Measurements from ENCODE around the gene LRRC1.

LRRC1 gene

GRCh38 chr6:53809691-53810090, 14.9 kb downstream of the LRRC1 start:
- DNase-seq (ENCODE audit: low spot score): no peak
- no peak overlapping the region for H3K27ac ChIP-seq
- POLR2A ChIA-PET (ENCODE audit: low non-redundant PET): no interaction called here
- no peak for TF ChIP-seq CTCF (conservative IDR thresholded peaks at IDR 0.05; ENCODE audit: low read depth)
- CTCF ChIA-PET: interaction anchor here (0.5 kb wide), 1 partner anchor 42 kb away, joined by 5 read pairs; no protein-coding TSS in a partner anchor

- H3K27ac ChIP-seq: 0 out of 2 replicates have a peak overlapping the region, but pooled peaks have one; percentile 27
- POLR2A ChIA-PET (ENCODE audit: low non-redundant PET): interaction anchor here (1.0 kb wide), 1 partner anchor 17 kb away, joined by 4 read pairs; the partner anchor contains the start of gene LRRC1
- no peak for DNase-seq (ENCODE audit: low spot score)
- CTCF ChIA-PET: interaction anchor here (0.5 to 0.8 kb wide), 2 partner anchors 141 to 290 kb away, joined by 4 read pairs; no protein-coding TSS in a partner anchor
- TF ChIP-seq CTCF (conservative IDR thresholded peaks at IDR 0.05; ENCODE audit: low read depth): no peak
These were observed 16.3 kb downstream of the LRRC1 start for GRCh38 chr6:53811082-53811481.

- no peak for TF ChIP-seq CTCF (conservative IDR thresholded peaks at IDR 0.05; ENCODE audit: low read depth)
- peak overlapping the region; percentile 27; the same call in 1 of the 2 replicates for H3K27ac ChIP-seq
- POLR2A ChIA-PET (ENCODE audit: low non-redundant PET): no interaction called here
- CTCF ChIA-PET: interaction anchor here (0.8 kb wide), 1 partner anchor 140 kb away, joined by 4 read pairs; no protein-coding TSS in a partner anchor
- DNase-seq (ENCODE audit: low spot score): no peak
These were observed 16.9 kb downstream of the LRRC1 start for GRCh38 chr6:53811746-53812145.

GRCh38 chr6:53813096-53813495, 18.3 kb downstream of the LRRC1 start:
- CTCF ChIA-PET: interaction anchor here (0.5 kb wide), 1 partner anchor 87 kb away, joined by 4 read pairs; no protein-coding TSS in a partner anchor
- POLR2A ChIA-PET (ENCODE audit: low non-redundant PET): no interaction called here
- DNase-seq (ENCODE audit: low spot score): no peak
- no peak for TF ChIP-seq CTCF (conservative IDR thresholded peaks at IDR 0.05; ENCODE audit: low read depth)
- H3K27ac ChIP-seq: no peak overlapping the region

- CTCF ChIA-PET: no interaction called here
- TF ChIP-seq CTCF (conservative IDR thresholded peaks at IDR 0.05; ENCODE audit: low read depth): no peak
- DNase-seq (ENCODE audit: low spot score): no peak
- H3K27ac ChIP-seq: no peak overlapping the region
- POLR2A ChIA-PET (ENCODE audit: low non-redundant PET): no interaction called here
These were observed 19.0 kb downstream of the LRRC1 start for GRCh38 chr6:53813801-53814200.

- no peak for TF ChIP-seq CTCF (conservative IDR thresholded peaks at IDR 0.05; ENCODE audit: low read depth)
- ChIA-PET CTCF (no interaction called here), POLR2A (ENCODE audit: low non-redundant PET) (no interaction called here)
- DNase-seq (ENCODE audit: low spot score): no peak
- no peak overlapping the region for H3K27ac ChIP-seq
These were observed 19.5 kb downstream of the LRRC1 start for GRCh38 chr6:53814353-53814752.
